AG04450 (cell line): ENCODE measurements around the gene GABRB2. TPM values are rescaled to one million over a fixed set of nuclear protein-coding genes. Genes with fewer than 3 reads are reported as not detected.

Experiments
- CTCF ChIA-PET: fragments of 300-600, 350-600 bp; formaldehyde crosslinking; extraction: SDS; loops from one replicate; lab custom pipeline; 2022; ENCODE audit warnings: antibody characterized with exemption, inconsistent platforms; lab: Charles Lee
- POLR2A ChIA-PET: fragments of 350-600 bp; formaldehyde crosslinking; extraction: SDS; loops from one replicate; lab custom pipeline; 2021; ENCODE audit warnings: antibody characterized with exemption, inconsistent platforms; lab: Yijun Ruan, JAX
- DNase-seq: peaks from one replicate; pipeline ENCODE4 v3.0.0-alpha.2; 2011; ENCODE audit warnings: low read depth, low spot score
- H3K27ac ChIP-seq: one replicate; pipeline ENCODE4 v1.5.1; 2012; ENCODE audit warnings: low read depth, low read length, control low read depth
- H3K27me3 ChIP-seq: one replicate; pipeline ENCODE4 v1.6.0; 2012; ENCODE audit warnings: low read length; ENCODE audit not compliant: control insufficient read depth, insufficient read depth
- H3K4me3 ChIP-seq: 2 replicates; pipeline ENCODE4 v1.5.1; 2011; ENCODE audit warnings: mild to moderate bottlenecking, low read depth, low read length, control low read depth
- H3K9me3 ChIP-seq: 2 replicates; pipeline ENCODE4 v1.5.1; 2012; ENCODE audit warnings: low read length; ENCODE audit not compliant: control insufficient read depth, insufficient read depth
- CTCF ChIP-seq: IDR thresholded peaks from 2 replicates; pipeline ENCODE4 v1.5.1; 2011; ENCODE audit warnings: low read depth, low read length, control low read depth, inconsistent platforms
- polyA plus RNA-seq: library from polyadenylated mRNA; depleted of rRNA; stranded (reverse); fragments of >200 nt; gene quantifications from 2 replicates; pipeline ENCODE4 v1.2.3, GENCODE V29; 2011

The GABRB2 gene
- polyA plus RNA-seq, 1 experiment: not detected

- Histone ChIP-seq H3K27ac (no peak overlapping the region), H3K27me3 (no peaks in the 10 kb centered on the region), H3K9me3 (peaks cover 2% of the 10 kb centered on the region; the same call in 1 of the 2 replicates), H3K4me3 (no peak overlapping the region)
- TF ChIP-seq CTCF: no peak
- POLR2A ChIA-PET: no interaction called here
- no peak for DNase-seq
- CTCF ChIA-PET: no interaction called here
These were observed 137.1 kb downstream of the GABRB2 start for GRCh38 chr5:161409471-161409870.

GRCh38 chr5:161406880-161407279 is 139.6 kb downstream of the GABRB2 start:
- ChIA-PET POLR2A (no interaction called here), CTCF (no interaction called here)
- H3K27ac ChIP-seq: no peak overlapping the region
- no peaks in the 10 kb centered on the region for H3K9me3 ChIP-seq
- no peak for DNase-seq
- H3K27me3 ChIP-seq: no peaks in the 10 kb centered on the region
- H3K4me3 ChIP-seq: no peak overlapping the region
- no peak for TF ChIP-seq CTCF

- TF ChIP-seq CTCF: no peak
- DNase-seq: no peak
- no peaks in the 10 kb centered on the region for H3K9me3 ChIP-seq
- ChIA-PET CTCF (no interaction called here), POLR2A (no interaction called here)
- H3K27ac ChIP-seq: no peak overlapping the region
- H3K4me3 ChIP-seq: no peak overlapping the region
- no peaks in the 10 kb centered on the region for H3K27me3 ChIP-seq
These were observed 142.5 kb downstream of the GABRB2 start for GRCh38 chr5:161403996-161404395.

- no peak for DNase-seq
- POLR2A ChIA-PET: no interaction called here
- no peak overlapping the region for H3K4me3 ChIP-seq
- no peak overlapping the region for H3K27ac ChIP-seq
- no peaks in the 10 kb centered on the region for H3K9me3 ChIP-seq
- CTCF ChIA-PET: no interaction called here
- no peaks in the 10 kb centered on the region for H3K27me3 ChIP-seq
- TF ChIP-seq CTCF: no peak
These were observed 143.4 kb downstream of the GABRB2 start for GRCh38 chr5:161403121-161403520.

- H3K9me3 ChIP-seq: no peaks in the 10 kb centered on the region
These were observed 145.9 kb downstream of the GABRB2 start for GRCh38 chr5:161400583-161400982.

More at GRCh38 chr5:161400583-161400982, 145.9 kb downstream of the GABRB2 start:
- Histone ChIP-seq H3K27me3 (no peaks in the 10 kb centered on the region), H3K27ac (no peak overlapping the region), H3K4me3 (no peak overlapping the region)
- DNase-seq: no peak
- ChIA-PET POLR2A (no interaction called here), CTCF (no interaction called here)
- no peak for TF ChIP-seq CTCF
